ENCODE measurements around the gene RALB.
"Not testable (repeated sequence)": the region's sequence is repeated elsewhere in the genome, so short reads cannot be mapped to it uniquely, and the experiment has no call there.

The RALB gene

DNA sequence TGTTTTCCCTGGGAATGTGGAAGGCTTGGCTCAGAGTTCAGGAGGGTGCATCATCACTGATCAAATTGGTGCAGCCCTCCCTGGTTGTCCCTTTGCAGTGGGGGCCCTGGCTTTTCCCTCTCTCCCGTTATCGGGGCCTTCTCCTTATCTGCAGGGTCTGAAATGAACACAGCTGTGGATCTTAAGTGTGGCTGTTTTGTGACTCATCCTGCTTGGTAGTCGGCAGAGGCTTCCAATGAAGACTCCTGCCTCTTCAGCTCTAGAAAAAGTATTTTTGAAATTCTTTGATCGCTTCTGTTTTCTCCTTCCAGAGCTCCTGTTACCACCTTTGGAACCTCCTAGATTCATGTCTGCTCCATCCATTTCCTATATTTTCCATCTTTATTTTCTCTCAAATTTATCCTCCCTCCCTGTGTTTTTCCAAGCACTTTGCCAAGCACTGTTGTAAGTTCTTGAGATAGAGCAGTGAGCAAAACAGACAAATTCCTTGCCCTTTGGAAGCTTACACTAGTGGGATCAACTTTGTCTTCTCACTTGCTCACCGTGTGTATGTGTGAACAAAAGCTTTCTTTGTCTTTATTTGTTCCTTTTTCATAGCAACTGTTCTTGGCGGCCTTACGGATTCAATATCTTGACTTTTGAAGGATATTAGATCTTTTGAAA, 45.7 kb downstream of the RALB start:
- no peak for DNase-seq

DNA sequence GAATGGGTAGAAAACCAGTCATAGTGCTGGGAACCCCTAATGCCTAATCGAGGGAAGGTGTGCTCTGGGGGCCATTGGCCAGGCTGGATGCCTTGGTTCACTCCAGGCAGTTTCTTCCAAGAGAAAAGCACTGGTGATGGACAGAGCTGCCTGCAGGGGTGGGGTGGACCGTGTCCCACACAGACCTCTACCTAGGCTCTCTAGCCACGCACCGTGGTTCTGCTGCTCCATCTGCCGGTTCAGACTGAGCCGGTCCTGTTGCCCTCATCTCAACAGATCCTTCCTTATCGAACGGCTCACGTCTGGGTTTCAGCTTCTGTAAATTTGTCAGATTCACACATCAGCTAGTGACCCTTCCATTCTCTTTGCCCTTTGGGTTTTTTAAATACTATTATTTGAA, 46.4 kb downstream of the RALB start:
- DNase-seq: no peak

DNA sequence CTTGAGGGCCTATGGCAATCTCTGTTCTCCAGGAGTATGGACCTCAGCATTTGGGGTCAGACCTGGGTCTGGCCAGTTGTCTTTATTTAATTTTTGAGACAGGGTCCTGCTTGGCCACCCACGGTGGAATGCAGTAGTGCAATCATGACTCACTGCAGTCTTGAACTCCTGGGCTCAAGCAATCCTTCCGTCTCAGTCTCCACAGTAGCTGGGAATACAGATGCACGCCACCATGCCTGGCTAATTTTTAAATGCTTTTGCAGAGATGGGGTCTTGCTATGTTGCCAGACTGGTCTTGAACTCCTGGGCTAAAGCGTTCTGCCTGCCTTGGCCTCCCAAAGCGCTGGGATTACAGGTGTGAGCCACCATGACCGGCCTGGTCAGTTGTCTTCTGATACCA, 46.9 kb downstream of the RALB start:
- DNase-seq: no peak

DNA sequence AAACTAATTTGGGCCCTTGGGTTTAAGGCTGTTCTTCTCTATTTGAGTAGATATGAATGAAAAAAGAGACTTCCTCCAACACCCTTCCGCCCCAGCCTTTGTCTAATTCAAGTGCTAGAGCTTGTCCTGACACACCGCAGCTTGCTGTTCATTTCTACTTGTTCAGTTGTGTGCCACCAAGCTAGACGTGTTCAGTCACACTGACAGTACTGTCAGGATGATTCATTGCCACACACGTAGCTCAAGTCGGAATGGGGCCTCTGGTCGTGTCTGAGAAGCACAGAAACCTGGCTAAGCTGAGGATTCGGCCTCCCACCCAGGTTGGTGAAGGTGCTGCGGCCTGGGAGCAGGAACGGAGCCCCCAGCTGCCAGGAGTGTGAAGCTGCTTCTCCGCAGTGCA, 47.7 kb downstream of the RALB start:
- no peak for DNase-seq

DNA sequence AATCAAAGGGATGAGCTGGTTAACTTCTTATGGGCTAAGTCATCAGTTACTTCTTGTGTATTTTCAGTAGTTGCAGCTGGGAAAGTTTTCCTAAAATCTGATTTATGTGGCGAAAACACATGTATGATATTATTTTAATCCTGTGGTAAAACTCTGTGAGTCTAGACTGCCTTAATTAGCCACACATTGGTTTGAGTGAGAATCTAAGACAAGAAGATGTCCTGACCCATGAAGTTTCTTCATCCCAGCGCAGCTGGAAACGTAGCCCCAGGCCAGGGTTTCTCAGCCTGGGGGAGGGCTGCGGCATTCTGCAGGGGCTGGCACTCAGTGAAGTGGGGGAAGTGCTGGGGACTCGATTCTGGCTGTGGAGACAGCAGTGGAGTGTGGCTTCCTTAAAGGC, 48.6 kb downstream of the RALB start:
- no peak for DNase-seq

DNA sequence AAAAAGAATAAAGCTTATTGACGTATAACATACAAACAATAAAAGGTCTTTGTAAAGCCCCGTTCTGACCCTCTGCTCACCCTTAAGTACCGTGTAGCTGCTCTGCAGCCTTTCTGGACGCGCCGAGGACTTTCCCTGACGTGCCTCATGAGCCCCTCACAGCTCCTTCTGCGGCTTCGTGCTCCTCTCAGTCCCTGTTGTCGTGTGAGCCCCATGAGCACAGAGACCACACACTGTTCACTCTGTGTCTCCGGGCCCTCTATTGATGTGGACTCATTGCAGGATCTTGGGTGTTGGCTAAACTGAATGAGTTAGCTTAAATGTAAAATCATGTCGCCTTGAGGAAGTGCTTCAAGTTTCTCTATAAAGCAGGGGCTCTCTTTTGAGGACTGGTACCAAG, 49.6 kb downstream of the RALB start:
- DNase-seq: no peak

DNA sequence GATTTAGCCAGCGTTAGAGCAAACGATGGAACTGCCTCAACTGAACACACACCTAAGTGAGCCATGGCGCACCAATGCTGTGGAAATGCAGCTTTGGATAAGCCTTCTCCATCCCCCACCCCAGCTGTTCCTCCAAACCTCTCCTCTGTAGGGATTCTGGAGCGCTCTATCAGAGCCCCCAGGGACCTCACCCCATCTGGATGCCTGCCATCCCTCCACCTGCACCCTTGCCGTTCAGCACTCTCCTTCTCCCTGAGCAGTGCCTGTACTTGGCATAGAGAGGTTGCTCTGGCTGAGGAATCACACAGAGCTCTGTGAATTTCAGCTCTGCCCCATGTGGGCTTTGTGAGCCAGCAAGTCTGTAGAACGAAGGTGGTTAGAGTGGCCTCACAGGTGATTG, 50.5 kb downstream of the RALB start:
- DNase-seq: no peak

DNA sequence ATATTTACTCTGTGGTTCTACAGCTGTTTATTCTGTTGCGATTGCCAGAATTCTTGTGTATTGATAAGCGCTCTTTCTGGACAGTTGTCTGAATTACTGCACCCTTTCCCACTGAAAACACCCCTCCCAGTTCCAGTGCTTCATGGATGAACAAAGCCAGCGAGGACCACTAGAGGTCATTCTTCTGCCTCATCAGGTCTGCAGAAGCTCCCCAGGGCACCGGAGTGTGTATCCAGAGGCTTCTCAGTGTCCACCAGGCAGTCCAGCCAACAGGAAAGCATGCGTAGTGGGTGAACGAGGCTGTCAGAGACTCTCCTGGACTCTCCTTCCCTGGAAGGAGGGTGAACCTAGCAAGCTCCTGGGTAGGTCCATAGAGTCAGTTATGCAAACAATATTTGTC, 52.6 kb downstream of the RALB start:
- peak in 2 of 4 experiments; percentile 14 to 17 for DNase-seq

DNA sequence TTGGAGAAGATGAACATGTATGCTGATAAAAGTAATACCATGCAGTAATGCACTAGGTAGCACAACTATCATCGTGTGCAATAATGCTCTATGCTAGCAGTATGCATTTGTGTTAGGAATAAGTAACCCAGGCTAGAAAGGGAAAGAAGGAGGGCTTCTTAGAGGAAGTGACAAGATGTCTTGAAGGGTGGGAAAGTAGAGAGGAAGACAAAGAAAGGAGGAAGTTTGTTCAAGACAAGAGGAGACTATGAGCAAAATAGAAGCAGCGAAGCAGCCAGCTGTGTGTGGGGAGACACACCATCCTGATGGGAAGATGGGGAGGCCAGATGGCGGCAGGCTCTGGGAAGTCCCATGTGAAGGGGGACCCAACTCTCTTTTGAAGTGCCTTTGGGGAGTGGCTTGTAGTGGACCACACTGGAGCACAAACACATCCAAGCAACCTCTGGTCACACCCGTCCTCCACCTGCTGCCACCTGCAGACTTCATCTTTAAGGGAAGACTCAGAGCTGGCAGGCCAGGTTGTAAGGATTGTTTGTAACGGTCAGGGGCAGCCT, 53.4 kb downstream of the RALB start:
- peak; percentile 23 to 58 (median 44) for DNase-seq

DNA sequence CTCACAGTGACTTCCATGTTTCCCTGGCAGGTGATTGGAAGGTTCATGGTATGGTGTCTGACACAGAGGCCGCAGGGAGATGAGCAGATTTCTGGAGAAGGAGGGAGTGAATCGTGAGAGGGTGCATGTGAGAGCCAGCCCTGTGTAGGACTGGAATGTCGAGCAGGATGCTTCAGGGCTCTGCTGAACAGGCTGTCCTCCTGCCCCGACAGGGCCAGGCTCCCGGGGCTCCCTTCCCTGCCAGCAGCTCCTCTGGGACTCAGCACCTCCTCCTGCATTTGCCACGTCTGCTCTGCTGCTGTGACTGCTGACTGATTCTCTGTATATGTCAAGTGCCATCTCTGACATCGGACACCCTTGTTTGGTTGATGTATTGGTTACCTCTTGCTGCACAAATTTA, 54.8 kb downstream of the RALB start:
- no peak for DNase-seq

DNA sequence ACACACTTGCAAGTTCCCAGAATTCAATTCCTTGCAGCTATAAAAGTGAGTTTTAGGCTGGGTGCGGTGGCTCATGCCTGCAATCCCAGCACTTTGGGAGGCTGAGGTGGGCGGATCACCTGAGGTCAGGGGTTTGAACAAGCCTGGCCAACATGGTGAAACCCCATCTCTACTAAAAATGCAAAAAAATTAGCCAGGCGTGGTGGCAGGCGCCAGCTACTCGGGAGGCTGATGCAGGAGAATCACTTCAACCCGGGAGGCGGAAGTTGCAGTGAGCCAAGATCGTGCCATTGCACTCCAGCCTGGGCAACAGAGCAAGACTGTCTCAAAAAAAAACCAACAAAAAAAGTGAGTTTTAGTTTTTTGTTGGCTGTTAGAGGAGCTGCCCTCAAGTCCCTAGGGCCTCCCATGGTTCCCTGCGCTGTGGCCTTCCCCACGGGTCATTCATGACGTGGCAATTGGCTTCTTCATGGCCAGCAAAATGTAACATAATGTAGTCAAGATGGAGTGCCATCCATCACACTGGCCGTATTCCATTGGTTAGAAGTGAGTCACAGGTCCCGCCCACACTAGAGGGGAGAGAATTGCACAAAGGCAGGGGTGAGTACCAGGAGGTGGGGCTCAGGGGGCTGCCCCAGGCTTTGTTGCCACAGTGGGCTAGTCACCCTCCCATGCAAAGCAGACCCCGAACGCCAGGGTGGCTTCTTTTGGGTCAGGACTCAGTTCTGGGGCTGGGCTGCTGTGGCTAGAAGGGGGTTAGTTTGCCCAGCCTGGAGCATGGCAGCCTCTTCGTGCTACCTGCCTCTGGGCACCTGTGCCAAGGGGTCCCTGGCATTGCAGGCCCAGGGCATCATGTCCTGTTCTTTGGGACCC, 55.6 kb downstream of the RALB start:
- no peak for DNase-seq

DNA sequence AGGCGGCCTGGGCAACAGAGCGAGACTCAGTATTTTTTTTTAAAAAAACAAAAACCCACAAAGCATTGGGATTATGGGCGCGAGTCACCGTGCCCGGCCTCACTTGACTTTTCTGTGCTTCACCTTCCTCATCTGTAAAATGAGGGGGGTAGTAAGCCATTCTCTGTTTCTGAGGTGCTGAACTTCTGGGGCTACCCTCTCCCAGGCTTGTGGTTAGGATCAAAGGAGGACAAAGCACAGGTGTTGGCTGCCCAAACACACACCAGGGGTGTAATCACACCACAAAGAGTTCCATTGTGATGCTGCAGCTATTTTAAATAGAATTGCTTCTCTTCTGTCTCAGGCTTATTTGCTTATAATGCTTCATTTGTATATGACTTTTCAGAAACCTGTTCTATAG, 57.5 kb downstream of the RALB start:
- no peak for DNase-seq

DNA sequence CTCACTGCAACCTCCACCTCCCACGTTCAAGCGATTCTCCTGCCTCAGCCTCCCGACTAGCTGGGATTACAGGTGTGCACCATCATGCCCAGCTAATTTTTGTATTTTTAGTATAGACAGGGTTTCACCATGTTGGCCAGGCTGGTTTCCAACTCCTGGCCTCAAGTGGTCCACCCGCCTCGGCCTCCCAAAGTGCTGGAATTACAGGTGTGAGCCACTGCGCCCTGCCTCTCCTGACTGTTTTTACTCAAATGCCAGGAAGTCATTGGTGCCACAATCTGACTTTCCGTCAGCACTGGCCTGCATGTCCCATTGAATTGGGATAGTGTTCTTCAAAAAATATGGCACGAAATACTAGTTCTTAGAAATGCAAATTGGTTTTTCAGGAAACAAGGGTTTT, 58.2 kb downstream of the RALB start:
- not testable (repeated sequence) for DNase-seq

DNA sequence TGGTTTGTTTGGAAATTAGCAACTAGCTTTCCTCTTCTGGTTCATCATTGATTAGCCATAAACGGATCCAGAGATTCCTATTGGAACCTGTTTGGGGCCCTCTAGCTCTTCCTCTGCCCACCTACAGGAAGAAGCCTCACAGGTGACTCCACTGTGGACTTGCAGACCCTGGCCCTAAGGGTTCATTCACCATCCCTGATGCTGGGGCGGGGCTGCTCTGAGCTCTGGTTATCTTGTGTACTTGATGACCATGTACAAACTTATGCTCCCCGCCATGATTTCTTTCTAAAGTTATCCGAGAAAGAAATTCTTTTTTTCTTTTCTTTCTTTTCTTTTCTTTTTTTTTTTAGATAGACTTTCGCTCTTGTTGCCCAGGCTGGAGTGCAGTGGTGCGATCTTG, 59.4 kb downstream of the RALB start:
- no peak for DNase-seq

DNA sequence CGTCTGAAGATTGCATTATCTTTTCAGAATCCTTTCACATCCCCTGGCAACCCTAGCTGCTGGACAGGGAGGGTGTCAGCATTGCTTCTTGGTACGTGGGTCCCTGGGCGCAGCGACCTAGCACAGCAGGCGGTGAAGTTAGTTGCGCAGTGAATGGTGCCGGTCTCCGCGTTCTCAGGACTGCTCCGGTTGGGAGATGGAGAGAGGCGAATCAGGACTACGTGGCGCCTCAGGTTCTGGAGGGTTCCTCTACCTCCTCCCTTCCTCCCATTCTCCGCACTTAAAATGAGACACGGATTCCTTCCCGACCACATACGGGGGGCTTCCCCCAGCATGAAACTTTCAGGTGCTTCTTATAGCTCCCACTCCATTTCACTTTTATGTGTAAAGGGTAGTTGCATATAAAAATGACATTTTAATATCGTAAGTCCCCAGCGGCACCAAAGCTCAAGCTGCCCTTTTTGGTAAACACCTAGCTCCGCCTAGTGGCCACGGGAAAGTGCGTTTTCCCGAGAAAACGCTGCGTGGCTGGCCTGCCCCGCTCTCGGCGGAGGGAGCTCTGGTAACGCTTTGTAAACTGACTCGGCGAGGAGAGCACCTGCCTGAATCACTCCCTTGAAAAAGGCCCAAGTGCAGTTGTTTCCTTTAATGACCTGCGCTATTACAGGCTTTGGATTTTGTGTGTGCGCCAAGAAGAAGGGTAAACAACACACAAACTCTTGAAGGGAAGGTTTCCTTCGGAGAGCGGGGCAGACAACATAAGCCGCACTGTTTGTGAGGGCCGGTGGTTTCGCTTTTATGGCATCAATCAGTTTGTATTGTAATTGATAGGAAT, 60.4 kb downstream of the RALB start:
- peak; percentile 75 to 88 (median 82) for DNase-seq

DNA sequence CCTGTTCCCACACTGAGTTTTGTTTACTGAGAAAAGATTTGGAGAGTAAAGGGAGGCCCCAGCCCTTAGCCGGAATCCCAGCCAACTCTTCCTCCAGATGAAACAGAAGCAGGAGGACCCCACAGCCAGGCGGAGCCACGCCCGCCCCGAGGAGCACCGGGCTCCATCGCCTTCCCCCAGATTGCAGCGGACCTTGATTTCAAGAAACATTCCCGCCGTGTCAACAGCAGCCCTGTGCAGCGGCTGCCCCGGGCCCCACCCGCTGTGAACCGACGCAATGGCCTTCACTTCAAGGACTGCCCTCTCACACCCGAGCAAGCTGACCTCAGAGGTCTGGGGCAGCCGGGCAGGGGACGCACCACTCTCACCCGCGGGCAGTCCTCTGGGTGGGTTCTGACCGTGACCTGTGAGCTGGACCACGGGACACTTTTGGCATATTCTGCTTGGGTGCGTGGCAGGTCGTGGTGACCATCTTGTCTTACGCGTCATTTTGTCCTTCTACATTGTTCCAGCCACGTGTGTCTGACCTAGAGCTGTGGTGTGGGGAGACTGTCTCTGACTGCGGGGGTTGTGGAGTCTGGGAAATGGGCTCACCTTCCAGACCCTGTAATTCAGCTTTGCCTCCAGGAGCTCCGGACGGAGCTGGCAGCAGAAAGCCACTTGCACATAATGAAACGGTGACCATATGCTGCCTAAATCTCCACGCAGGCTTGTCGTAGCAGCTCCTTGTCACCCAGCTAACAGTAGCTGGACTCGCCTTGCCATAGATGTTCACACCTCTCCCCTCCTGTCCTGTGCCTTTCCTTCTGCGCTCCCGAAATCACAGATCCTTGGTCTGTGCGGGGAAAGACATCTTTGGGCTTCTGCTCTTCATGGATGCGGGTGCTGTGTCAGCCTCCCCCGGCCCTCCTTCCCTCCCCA, 61.3 kb downstream of the RALB start:
- DNase-seq: no peak

DNA sequence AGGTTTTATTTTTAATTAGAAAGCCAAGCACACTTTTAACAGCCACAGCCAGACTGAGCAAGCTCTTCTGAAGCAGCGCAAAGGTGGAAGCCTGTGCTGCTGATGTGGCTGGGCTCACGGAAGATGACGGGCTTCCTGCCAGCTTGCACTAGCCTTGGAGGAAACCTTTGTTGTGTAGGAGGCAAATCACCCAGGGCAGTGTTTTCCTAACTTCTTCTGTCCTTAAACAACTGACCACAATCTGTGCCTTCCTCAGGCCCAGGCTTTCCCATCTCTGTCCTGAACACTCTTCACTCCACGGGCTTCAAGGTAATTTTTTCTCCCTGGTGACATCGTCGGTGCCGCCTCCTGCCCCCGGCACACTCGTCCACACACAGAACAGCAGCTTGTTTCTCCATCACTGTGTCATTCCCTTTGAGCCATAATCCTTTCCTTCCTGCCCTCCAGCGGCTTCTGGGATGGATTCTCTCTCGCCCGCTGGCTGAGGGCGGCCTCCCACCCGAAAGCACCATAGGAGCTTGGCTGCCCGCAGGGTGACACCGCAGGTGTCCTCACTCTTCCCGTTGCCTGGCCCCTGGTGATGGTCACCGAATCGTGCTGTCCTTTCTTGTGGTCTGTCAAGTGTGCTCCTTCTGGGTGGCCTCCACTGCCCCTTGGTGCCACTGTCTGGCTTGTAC, 62.2 kb downstream of the RALB start:
- peak in 3 of 4 experiments; percentile 14 to 27 (median 16) for DNase-seq

DNA sequence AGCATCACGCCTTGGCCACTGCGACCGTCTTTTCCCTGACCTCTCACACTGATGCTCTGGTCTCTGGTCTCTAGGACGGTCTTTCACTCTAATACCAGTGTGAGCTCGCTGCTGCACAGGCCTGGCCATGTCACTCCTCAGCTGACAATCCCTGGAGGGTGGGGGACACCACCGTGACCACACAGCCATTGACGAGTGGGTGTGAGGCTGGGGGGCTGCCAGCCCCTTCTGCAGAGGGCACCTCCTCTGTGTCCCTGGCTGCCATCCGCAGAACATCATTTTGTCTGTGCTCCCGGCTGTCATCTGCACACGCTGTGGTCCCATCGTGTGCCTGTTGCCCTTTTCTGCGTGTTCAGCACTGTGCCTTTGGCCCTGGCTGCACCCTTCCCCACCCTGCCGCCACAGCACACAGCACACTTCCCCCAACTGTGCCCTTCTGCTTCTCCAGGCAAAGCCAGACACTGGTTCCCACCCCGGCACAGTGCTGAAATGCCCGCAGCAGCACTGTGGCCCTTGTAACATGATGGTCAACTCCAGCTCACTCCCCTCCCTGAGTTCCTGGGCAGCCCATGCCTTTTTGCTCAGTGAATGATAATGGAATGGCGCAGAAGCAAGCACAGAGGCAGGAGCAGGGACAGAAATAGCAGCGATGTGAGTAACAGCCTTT, 62.8 kb downstream of the RALB start:
- no peak for DNase-seq

DNA sequence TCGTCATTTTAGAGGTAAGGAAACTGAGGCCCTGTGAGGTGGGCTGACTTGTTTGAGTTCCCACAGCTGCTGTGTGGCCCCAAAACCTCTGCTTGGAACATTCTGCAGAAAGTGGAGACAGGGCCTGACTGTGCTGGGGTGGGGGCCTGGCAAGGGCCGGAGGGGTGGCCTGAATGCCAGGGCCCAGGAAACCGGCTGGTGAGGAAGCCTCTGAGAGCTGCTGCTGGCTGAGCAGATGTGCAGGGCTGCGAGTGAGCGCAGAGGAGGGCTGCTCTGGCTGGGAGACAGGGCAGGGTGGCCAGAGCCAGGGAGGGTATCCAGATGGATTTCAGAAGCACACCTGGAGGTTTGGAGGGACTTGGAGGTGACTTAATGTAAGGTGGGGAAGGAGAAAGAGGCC, 63.4 kb downstream of the RALB start:
- no peak for DNase-seq

DNA sequence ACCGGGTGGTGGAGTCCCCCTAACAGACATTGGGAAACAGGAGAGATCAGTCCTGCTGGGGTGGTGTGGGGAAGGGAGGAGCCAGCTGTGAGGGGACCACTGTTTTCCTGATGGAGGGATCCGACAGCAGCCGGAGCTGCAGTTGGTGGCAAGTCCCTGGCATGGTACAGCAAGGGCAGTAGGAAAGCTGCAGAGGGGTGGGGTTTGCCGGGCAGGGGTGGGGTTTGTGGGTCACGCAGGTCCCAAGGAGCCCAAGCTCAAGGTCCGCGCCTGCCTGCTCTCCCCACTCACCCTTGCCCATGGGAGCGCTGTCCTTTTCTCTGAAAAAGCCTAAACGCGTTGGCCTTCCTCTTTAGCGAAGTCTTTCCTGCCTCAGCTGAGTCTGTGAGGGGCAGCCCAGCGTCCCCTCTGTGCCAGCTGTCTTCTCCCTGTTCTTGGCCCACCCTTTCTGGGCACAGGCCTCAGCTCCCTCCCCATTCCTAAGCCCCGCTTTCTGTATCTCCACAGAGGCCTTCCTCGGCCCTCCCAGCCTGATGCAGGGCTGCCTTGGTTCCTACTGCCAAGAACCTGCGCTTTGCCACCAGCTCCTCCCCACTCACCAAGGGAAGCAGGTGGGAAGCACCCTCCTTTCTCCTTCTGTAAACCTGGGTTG, 64.0 kb downstream of the RALB start:
- DNase-seq: no peak

All from suppressor macrophage (primary cell).